HepG2 (cell line): Measurements from ENCODE around the gene HSDL1. TPM values are rescaled to one million over a fixed set of nuclear protein-coding genes. Genes with fewer than 3 reads are reported as not detected.

ENCODE experiments used
- ATAC-seq: fragments of 200-7000 bp; cut with Tn5 transposase; 3 replicates; pipeline ENCODE4 v1.9.1; 2020; ENCODE audit warnings: mild to moderate bottlenecking, moderate library complexity
- BruUV-seq: library from RNA; stranded (reverse); fragments of 400-500 nt; replicated peaks from 2 replicates; lab custom pipeline; 2021; lab: Mats Ljungman, UMichigan
- CTCF ChIA-PET: fragments of 300-600 bp; formaldehyde crosslinking; extraction: SDS; loops from one replicate; lab custom pipeline; 2021; ENCODE audit warnings: low total read pairs, inconsistent platforms, low intra/inter-chr PET ratio; lab: Yijun Ruan, JAX
- POLR2A ChIA-PET: fragments of 350-600 bp; sonication (Branson Sonifier 250); formaldehyde crosslinking; loops from one replicate; lab custom pipeline; 2020; ENCODE audit warnings: antibody characterized with exemption, inconsistent platforms; lab: Yijun Ruan, JAX
- DNase-seq: peaks from one replicate; pipeline ENCODE4 v3.0.0-alpha.2; 2015; ENCODE audit warnings: low spot score
- FAIRE-seq: peaks from 3 replicates; lab custom pipeline; 2011; peaks lifted over from hg19 to GRCh38; lab: Jason Lieb, UNC
- H2AFZ ChIP-seq: one replicate; pipeline ENCODE4 v1.6.1; 2011; ENCODE audit warnings: low read length, inconsistent platforms
- H3K27ac ChIP-seq: fragments of 300-600 bp; 3 replicates; pipeline ENCODE4 v1.8.0; 2011; ENCODE audit warnings: mixed run types, mild to moderate bottlenecking, mixed read lengths, low read length, inconsistent platforms; ENCODE audit not compliant: insufficient read depth; ENCODE audit errors: extremely low read length
- H3K27me3 ChIP-seq, 2 experiments: fragments of 200-600 bp in 1 of 2; 2 replicates in 1 of 2; 3 replicates in 1 of 2; pipeline versions ENCODE4 v1.6.0 to v1.8.0; 2011; ENCODE audit warnings: low read length in 2 of 2, mild to moderate bottlenecking in 2 of 2, moderate library complexity in 2 of 2, inconsistent platforms in 1 of 2; ENCODE audit not compliant: insufficient read depth in 2 of 2, control insufficient read depth in 1 of 2
- H3K36me3 ChIP-seq, 2 experiments: fragments of 200-600 bp in 1 of 2; replicated peaks in 1 of 2; 2 replicates in 1 of 2; 3 replicates in 1 of 2; pipeline versions ENCODE4 v1.5.1 to v1.8.0; 2011; ENCODE audit warnings: low read length in 2 of 2, inconsistent platforms in 1 of 2; ENCODE audit not compliant: insufficient read depth in 2 of 2, control insufficient read depth in 1 of 2
- H3K4me1 ChIP-seq: 2 replicates; pipeline ENCODE4 v1.5.1; 2012; ENCODE audit warnings: low read length, inconsistent platforms; ENCODE audit not compliant: insufficient read depth
- H3K4me2 ChIP-seq: 2 replicates; pipeline ENCODE4 v1.6.0; 2011; ENCODE audit warnings: low read depth, low read length, inconsistent platforms
- H3K4me3 ChIP-seq, 3 experiments: fragments of 200-600 bp in 1 of 3; sonication (generic), shearing (Covaris generic) in 1 of 3; replicated peaks in 1 of 3; 2 replicates each; pipeline ENCODE4 v1.5.1; 2011 to 2016; ENCODE audit warnings: low read length in 3 of 3, inconsistent platforms in 2 of 3, low read depth in 2 of 3, mild to moderate bottlenecking in 2 of 3, control low read depth in 1 of 3, mixed read lengths in 1 of 3; ENCODE audit not compliant: insufficient read depth in 1 of 3
- H3K79me2 ChIP-seq: one replicate; pipeline ENCODE4 v1.6.1; 2011; ENCODE audit warnings: low read length, inconsistent platforms; ENCODE audit not compliant: insufficient read depth
- H3K9ac ChIP-seq: 2 replicates; pipeline ENCODE4 v1.6.0; 2011; ENCODE audit warnings: mild to moderate bottlenecking, low read depth, low read length, inconsistent platforms; ENCODE audit not compliant: insufficient read depth
- H3K9me3 ChIP-seq: 2 replicates; pipeline ENCODE4 v1.5.1; 2012; ENCODE audit warnings: mild to moderate bottlenecking, low read length
- H4K20me1 ChIP-seq: 2 replicates; pipeline ENCODE4 v1.6.0; 2011; ENCODE audit warnings: inconsistent platforms, mild to moderate bottlenecking, low read length, moderate library complexity; ENCODE audit not compliant: insufficient read depth
- BORCS8-MEF2B ChIP-seq: sonication (generic); formaldehyde crosslinking; IDR thresholded peaks from 2 replicates; pipeline ENCODE4 v1.8.0; 2022; ENCODE audit warnings: mild to moderate bottlenecking, missing genetic modification reagents
- ELF3 ChIP-seq: IDR thresholded peaks from 2 replicates; pipeline ENCODE4 v1.6.1; 2016; ENCODE audit warnings: missing genetic modification reagents, missing compliant biosample characterization
- FOXA3 ChIP-seq: IDR thresholded peaks from 2 replicates; pipeline ENCODE4 v1.6.1; 2016; ENCODE audit warnings: missing genetic modification reagents, missing compliant biosample characterization
- POLR2A ChIP-seq, 2 experiments: IDR thresholded peaks; 2 replicates each; pipeline ENCODE4 v1.6.1; 2011; ENCODE audit warnings: low read depth in 2 of 2, low read length in 2 of 2, mild to moderate bottlenecking in 1 of 2, moderate library complexity in 1 of 2; ENCODE audit not compliant: insufficient read depth in 1 of 2
- SP1 ChIP-seq, 2 experiments: fragments of 450-650 bp in 1 of 2; sonication (generic) in 1 of 2; formaldehyde crosslinking in 1 of 2; IDR thresholded peaks; 2 replicates each; pipeline versions ENCODE4 v1.4.0 to v1.6.1; 2016 to 2020; ENCODE audit warnings: missing genetic modification reagents in 1 of 2
- THAP11 ChIP-seq: IDR thresholded peaks from 2 replicates; pipeline ENCODE4 v1.6.1; 2016; ENCODE audit warnings: missing biosample characterization, missing genetic modification reagents
- ZNF121 ChIP-seq: sonication (generic); formaldehyde crosslinking; IDR thresholded peaks from 2 replicates; pipeline ENCODE4 v1.5.0; 2020; ENCODE audit warnings: mild to moderate bottlenecking, missing genetic modification reagents
- ZNF143 ChIP-seq: sonication (generic); formaldehyde crosslinking; IDR thresholded peaks from 2 replicates; pipeline ENCODE4 v1.4.0; 2020; ENCODE audit warnings: missing genetic modification reagents
- ZNF772 ChIP-seq: sonication (generic); formaldehyde crosslinking; IDR thresholded peaks from 2 replicates; pipeline ENCODE4 v1.5.0; 2020; ENCODE audit warnings: mild to moderate bottlenecking, missing genetic modification reagents
- ZNF782 ChIP-seq: sonication (generic); formaldehyde crosslinking; IDR thresholded peaks from 2 replicates; pipeline ENCODE4 v1.4.0; 2020; ENCODE audit warnings: missing genetic modification reagents, mild to moderate bottlenecking, borderline replicate concordance
- WGBS: methylation state at CpG from one replicate; pipeline ENCODE4 v1.1.6; 2017; ENCODE audit warnings: low lambda C conversion rate; 5-methylcytosine and 5-hydroxymethylcytosine counted together
- in situ Hi-C: cut with HindIII; loops from 2 replicates; pipeline ENCODE4 v1.10.0; 2017; ENCODE audit warnings: low pct_unique_long_range_greater_than_20kb; ENCODE audit not compliant: extremely low pct_ligation_motif_present
- intact Hi-C: fragments of 100-400 bp; cut with micrococcal nuclease; formaldehyde crosslinking; loops from one replicate; pipeline ENCODE4 v1.10.0; 2022; ENCODE audit not compliant: unreplicated experiment
- polyA plus RNA-seq, 8 experiments: library from polyadenylated mRNA; depleted of rRNA in 3 of 8; stranded (reverse) in 7 of 8; unstranded in 1 of 8; fragments of >200 nt; fragmentation: Illumina TruSeq in 4 of 8; extraction: Trizol in 4 of 8; gene quantifications; 2 replicates each; pipeline versions ENCODE4 v1.2.1 to v1.2.3, GENCODE V29; 2011 to 2016; ENCODE audit warnings: low read depth in 4 of 8, missing spikeins in 1 of 8, mixed read lengths in 1 of 8; ENCODE audit not compliant: insufficient read depth in 1 of 8
- total RNA-seq, 5 experiments: library from RNA; depleted of rRNA; stranded (reverse); fragments of >200 nt; fragmentation: Illumina TruSeq; extraction: Trizol; gene quantifications; 2 replicates each; pipeline ENCODE4 v1.2.3, GENCODE V29; 2016; ENCODE audit warnings: low read depth in 1 of 5
- TF ChIP-seq, protein P1 (sequence below): sonication (generic); formaldehyde crosslinking; IDR thresholded peaks from 2 replicates; pipeline ENCODE4 v1.9.0; 2021; ENCODE audit warnings: missing genetic modification reagents, mild to moderate bottlenecking, borderline replicate concordance
- TF ChIP-seq, protein P2 (sequence below): sonication (generic); formaldehyde crosslinking; IDR thresholded peaks from 2 replicates; pipeline ENCODE4 v1.5.0; 2020; ENCODE audit warnings: mild to moderate bottlenecking, missing genetic modification reagents, moderate library complexity

HSDL1 gene
- total and polyA plus RNA-seq, 2 of the 13 experiments (the other 11 are each of a cell fraction or from before 2014, with no cell fraction given) = 49.2 to 49.7 TPM

DNA sequence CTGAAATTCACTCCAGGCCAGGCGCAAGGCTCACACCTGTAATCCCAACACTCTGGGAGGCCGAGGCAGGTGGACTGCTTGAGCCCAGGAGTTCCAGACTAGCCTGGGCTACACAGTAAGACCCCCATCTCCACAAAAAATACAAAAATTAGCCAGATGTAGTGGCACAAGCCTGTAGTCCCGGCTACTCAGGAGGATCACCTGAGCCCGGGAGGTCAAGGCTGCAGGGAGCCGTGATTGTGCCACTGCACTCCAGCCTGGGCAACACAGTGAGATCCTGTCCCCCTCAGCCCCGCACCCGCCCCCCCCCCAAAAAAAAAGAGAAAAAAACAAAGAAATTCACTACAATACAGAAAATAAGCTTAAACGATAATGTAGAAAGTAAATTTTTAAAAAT is 59.7 kb downstream of the HSDL1 start:
- in situ Hi-C loops (loop anchor here (5.0 kb wide), 1 partner anchor 92 kb away; no protein-coding TSS in a partner anchor), intact Hi-C loops (loop anchor here (1.0 kb wide), 1 partner anchor 102 kb away; the partner anchor contains the start of gene TAF1C)
- H3K79me2 ChIP-seq = no peaks in the 10 kb centered on the region
- FAIRE-seq (no peak), DNase-seq (no peak), ATAC-seq (no peak)
- H3K4me3 ChIP-seq = no peak overlapping the region
- no peaks in the 10 kb centered on the region for H3K9me3 ChIP-seq
- no TSS peak for BruUV-seq
- CTCF ChIA-PET = interaction anchor here (1.7 to 3.6 kb wide), 4 partner anchors 54 to 101 kb away, joined by 4 to 29 read pairs (median 18); partner anchors contain the start of gene TAF1C
- H3K27me3 ChIP-seq = no peaks in the 10 kb centered on the region
- H3K36me3 ChIP-seq = peaks cover 45 to 88% of the 10 kb centered on the region in 2 experiments
- H3K9ac ChIP-seq = no peak overlapping the region
- H3K4me2 ChIP-seq = no peak overlapping the region
- no peak overlapping the region for H3K27ac ChIP-seq
- no peak overlapping the region for H2AFZ ChIP-seq
- 92% methylated on average over 7 of the region's 8 CpGs for WGBS
- no peak for TF ChIP-seq ELF3 (CRISPR knock-in tag)
- TF ChIP-seq ZNF121 = 0 out of 2 replicates have a peak, but pooled peaks have one; percentile 46
- H4K20me1 ChIP-seq = peaks cover 4% of the 10 kb centered on the region; the same call in 1 of the 2 replicates
- POLR2A ChIA-PET = interaction anchor here (0.7 to 1.2 kb wide), 4 partner anchors 32 to 91 kb away, joined by 3 to 5 read pairs (median 4); partner anchors contain the start of gene MBTPS1
- no peaks in the 10 kb centered on the region for H3K4me1 ChIP-seq

DNA sequence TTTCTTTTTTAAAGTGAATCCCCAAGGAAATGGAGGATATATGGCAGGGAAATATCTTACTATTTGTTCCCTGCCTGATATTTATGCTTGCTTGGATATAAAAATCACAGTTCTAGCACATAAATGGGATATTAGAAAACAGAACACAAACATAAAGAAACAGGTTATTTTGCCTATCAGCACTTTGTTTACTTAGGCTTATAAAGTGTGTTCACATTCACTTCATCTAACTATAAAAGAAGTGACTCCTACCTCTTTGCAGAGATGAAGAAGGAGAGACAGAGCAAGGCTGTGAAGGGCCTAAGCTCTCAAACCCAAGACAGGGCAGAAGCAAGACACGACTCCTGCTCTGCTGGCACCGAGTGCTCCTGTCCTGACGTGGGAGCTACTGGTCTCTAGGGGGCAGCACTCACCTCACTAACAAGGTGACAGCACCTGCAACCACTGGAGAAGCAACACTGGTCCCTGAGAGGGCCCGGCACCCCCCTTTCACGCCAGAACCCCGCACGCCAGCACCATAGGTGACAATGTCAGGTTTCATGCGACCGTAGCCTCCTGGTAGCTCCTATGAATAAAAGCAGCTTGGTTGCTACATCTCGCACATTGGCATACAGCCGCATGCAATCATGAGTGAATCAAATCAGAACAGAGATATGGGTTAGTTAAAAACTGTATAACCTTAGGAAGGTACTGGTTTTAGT is 60.3 kb downstream of the HSDL1 start:
- DNase-seq (peak; percentile 78), FAIRE-seq (peak; percentile 80), ATAC-seq (peak; percentile 96)
- H3K4me3 ChIP-seq = no peak overlapping the region
- peaks cover 4% of the 10 kb centered on the region; the same call in 1 of the 2 replicates for H4K20me1 ChIP-seq
- BruUV-seq = no TSS peak
- no peaks in the 10 kb centered on the region for H3K4me1 ChIP-seq
- WGBS = 50% methylated on average over 7 of the region's 11 CpGs
- H3K4me2 ChIP-seq = no peak overlapping the region
- intact Hi-C loops = loop anchor here (1.0 kb wide), 3 partner anchors 57 to 103 kb away; partner anchors contain the start of gene TAF1C
- no peak overlapping the region for H2AFZ ChIP-seq
- CTCF ChIA-PET = interaction anchor here (1.7 to 3.6 kb wide), 4 partner anchors 54 to 102 kb away, joined by 4 to 29 read pairs (median 18); partner anchors contain the start of gene TAF1C
- no peaks in the 10 kb centered on the region for H3K79me2 ChIP-seq
- H3K36me3 ChIP-seq = peaks cover 46 to 88% of the 10 kb centered on the region in 2 experiments
- in situ Hi-C loops = loop anchor here (5.0 kb wide), 1 partner anchor 93 kb away; no protein-coding TSS in a partner anchor
- no peaks in the 10 kb centered on the region for H3K27me3 ChIP-seq
- no peak overlapping the region for H3K9ac ChIP-seq
- no peaks in the 10 kb centered on the region for H3K9me3 ChIP-seq
- POLR2A ChIA-PET = interaction anchor here (0.7 to 1.2 kb wide), 4 partner anchors 32 to 91 kb away, joined by 3 to 5 read pairs (median 4); partner anchors contain the start of gene MBTPS1
- H3K27ac ChIP-seq = no peak overlapping the region
- TF ChIP-seq ZNF143 (CRISPR knock-in tag) (no peak), THAP11 (CRISPR knock-in tag) (0 out of 2 replicates have a peak, but pooled peaks have one; percentile 44), POLR2A (IDR thresholded peaks at IDR 0.05; ENCODE audit: insufficient read depth in 1 of 2, low read depth in 2 of 2, low read length in 2 of 2) (0 out of 4 replicates have a peak, but pooled peaks of 1 of the 2 experiments have one; percentile 17), BORCS8-MEF2B (CRISPR knock-in tag) (0 out of 2 replicates have a peak, but pooled peaks have one; percentile 44), FOXA3 (CRISPR knock-in tag) (peak; percentile 16; the same call in 1 of the 2 replicates), SP1 (IDR thresholded peaks at IDR 0.05) (no peak), SP1 (CRISPR knock-in tag; IDR thresholded peaks at IDR 0.05) (0 out of 2 replicates have a peak, but pooled peaks have one; percentile 19), ZNF782 (CRISPR knock-in tag) (0 out of 2 replicates have a peak, but pooled peaks have one; percentile 35), ZNF772 (0 out of 2 replicates have a peak, but pooled peaks have one; percentile 29)
- TF ChIP-seq, protein P1, sequence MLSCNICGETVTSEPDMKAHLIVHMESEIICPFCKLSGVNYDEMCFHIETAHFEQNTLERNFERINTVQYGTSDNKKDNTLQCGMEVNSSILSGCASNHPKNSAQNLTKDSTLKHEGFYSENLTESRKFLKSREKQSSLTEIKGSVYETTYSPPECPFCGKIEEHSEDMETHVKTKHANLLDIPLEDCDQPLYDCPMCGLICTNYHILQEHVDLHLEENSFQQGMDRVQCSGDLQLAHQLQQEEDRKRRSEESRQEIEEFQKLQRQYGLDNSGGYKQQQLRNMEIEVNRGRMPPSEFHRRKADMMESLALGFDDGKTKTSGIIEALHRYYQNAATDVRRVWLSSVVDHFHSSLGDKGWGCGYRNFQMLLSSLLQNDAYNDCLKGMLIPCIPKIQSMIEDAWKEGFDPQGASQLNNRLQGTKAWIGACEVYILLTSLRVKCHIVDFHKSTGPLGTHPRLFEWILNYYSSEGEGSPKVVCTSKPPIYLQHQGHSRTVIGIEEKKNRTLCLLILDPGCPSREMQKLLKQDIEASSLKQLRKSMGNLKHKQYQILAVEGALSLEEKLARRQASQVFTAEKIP (CRISPR knock-in tag) = no peak
- TF ChIP-seq, protein P2, sequence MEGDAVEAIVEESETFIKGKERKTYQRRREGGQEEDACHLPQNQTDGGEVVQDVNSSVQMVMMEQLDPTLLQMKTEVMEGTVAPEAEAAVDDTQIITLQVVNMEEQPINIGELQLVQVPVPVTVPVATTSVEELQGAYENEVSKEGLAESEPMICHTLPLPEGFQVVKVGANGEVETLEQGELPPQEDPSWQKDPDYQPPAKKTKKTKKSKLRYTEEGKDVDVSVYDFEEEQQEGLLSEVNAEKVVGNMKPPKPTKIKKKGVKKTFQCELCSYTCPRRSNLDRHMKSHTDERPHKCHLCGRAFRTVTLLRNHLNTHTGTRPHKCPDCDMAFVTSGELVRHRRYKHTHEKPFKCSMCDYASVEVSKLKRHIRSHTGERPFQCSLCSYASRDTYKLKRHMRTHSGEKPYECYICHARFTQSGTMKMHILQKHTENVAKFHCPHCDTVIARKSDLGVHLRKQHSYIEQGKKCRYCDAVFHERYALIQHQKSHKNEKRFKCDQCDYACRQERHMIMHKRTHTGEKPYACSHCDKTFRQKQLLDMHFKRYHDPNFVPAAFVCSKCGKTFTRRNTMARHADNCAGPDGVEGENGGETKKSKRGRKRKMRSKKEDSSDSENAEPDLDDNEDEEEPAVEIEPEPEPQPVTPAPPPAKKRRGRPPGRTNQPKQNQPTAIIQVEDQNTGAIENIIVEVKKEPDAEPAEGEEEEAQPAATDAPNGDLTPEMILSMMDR (CRISPR knock-in tag) = peak; percentile 97
